ENCODE data around the gene KRT2.
A peak's percentile ranks its signal among the peaks of the same experiment; 100 is the strongest.
"Not testable (repeated sequence)": the region's sequence is repeated elsewhere in the genome, so short reads cannot be mapped to it uniquely, and the experiment has no call there.

Gene KRT2

DNA sequence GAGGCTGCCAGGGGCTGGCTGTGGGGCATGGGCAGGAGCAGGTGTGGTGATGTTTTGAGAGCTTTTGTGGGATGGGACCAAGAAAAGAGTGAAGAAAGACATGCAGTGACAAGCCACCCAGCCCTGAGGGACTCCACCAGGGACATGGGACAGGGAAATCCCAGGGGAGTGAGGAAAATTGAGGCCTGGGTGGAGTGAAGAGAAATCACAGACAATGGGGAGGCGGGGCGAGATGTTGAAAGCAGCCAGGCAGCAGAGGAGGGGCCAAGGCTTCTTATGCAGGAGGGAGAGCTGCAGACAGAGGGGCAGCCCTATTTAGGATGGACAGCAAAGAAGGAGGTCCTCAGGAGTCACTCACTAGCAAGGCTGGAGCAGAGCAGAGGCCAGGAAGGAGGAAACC lies 32.4 kb upstream of the KRT2 start:
- no peak for DNase-seq (ENCODE audit: low read depth in 2 of 2)

GRCh38 chr12:52683575-52684300 lies 31.7 kb upstream of the KRT2 start:
- DNase-seq (ENCODE audit: low read depth in 2 of 2) = no peak

DNA sequence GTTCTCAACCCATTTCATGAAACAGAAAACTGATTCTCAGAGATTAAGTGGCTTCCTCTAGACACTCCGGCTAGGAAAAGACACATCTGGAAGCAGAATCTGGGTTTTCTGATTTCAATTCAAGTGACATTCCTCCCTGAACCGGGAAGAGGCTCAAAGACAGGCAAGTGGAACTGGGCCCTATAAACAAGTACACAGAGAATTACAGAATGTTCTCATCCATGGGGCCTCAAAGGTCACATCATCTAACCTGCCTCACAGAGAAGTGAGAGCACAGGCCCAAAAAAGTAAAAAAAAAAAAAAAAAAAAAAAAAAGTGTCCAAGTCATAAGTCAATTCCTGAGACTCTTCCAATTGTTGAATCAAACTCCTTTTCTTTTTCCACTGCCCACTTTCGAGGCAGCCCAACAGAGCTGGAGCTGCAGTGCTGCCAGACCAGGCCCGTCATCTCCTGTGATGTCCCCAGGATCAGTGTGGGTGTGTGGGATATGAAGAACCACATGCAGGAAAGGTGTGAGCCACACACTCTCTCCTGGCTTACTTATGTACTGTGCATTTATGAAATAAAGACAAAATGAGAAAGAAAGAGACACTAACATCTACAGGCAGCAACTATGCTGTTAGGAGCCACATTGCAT lies 31.0 kb upstream of the KRT2 start:
- no peak for DNase-seq (ENCODE audit: low read depth in 2 of 2)

DNA sequence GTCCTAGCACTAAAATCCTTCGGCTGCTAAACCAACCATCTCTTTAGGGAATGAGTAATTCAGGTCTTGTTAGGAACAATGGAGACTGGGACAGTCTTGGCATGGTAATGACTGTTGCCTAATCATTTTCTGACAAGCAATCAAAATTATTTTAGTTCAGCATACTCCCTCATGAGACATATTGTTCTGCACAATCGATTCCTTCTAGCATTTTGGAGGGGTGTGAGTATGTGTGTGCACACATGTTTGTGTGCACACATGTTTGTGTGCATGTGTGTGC lies 30.3 kb upstream of the KRT2 start:
- no peak for DNase-seq (ENCODE audit: low read depth in 2 of 2)

DNA sequence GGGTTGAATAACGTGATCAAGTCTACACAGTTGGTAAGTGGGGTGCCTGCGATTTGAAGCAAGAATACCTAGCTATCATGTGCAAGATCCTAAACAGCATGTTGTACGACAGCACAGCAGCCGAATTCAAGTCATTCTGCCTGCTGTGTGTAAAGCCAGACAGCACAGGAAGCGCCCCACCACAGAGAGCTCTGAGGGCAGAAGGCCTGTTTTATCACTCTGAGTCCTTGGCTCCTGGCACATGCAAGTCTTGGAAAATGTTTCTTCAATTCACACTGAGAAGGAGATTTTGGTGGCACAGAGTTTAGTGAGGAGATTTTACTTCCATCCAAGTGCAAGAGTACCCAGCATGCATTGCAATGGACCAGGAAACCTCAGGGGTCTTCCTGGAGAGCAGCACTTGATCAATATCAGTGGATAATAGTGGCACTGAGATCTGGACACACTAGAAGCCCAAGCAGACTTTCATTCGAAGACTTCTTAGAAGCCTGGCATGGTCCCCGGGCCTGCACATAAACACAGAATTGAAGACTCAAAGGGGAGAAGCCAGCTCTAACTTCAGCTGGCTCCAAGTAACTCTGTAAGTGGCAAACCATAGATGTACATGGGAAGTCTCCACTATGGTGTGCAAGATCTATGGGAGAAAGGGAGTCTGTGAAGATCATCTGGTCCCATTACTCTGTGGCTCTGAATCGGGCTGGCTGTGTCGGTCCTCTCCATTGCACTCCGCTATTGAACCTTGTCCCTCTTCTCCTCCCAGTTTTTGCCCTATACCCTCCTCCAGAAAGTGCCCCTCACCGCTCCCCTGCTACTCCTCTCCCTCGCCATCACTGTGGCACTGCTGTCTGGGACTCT lies 29.7 kb upstream of the KRT2 start:
- DNase-seq (ENCODE audit: low read depth in 2 of 2) = peak in 1 of 2 donors; percentile 4

DNA sequence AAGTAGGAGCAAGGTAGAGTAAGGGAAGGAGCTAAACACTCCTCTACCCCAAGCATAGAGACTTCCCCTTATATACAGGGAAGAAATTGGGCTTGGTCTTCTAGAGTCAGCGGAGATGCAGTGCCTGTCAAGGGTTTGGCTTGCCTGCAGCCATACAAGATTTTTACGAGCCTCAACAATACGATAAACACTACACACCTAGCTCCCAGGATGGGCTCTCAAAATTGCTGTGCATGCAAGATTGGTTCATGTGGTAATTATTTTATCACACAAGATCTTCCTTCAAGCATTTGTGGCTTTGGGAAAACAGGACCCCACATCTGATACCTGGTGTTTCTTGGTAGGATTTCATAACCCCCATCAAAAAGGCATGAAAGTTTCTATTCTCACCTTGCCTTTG lies 28.4 kb upstream of the KRT2 start, which contains the start of gene KRT1:
Gene KRT1, minus strand, starts transcription at position 45 of the 400 bp plus-strand sequence. CDS start 59 bp downstream, outside the sequence.
- no peak for DNase-seq (ENCODE audit: low read depth in 2 of 2)

GRCh38 chr12:52679875-52680274 lies 27.9 kb upstream of the KRT2 start:
- no peak for DNase-seq (ENCODE audit: low read depth in 2 of 2)

GRCh38 chr12:52677671-52678070 lies 25.7 kb upstream of the KRT2 start:
- DNase-seq (ENCODE audit: low read depth in 2 of 2) = no peak

DNA sequence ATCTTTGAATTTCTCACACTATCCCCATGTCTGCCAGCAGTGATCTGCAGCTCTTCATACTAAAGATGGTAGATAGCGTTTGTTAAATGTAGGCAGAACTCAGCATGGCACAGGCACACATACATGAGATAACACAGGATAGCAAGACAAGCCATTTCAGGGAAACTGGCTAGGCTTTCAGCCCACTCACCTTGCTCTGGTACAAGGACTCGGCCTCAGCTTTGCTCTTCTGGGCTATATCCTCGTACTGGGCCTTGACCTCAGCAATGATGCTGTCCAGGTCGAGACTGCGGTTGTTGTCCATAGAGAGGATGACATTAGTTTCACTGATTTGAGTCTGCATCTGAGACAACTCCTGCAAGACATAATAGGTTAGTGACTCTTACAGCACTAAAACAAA lies 25.1 kb upstream of the KRT2 start:
- DNase-seq (ENCODE audit: low read depth in 2 of 2) = no peak

- no peak for DNase-seq (ENCODE audit: low read depth in 2 of 2)
Observed at GRCh38 chr12:52676163-52676562, 24.2 kb upstream of the KRT2 start.

DNA sequence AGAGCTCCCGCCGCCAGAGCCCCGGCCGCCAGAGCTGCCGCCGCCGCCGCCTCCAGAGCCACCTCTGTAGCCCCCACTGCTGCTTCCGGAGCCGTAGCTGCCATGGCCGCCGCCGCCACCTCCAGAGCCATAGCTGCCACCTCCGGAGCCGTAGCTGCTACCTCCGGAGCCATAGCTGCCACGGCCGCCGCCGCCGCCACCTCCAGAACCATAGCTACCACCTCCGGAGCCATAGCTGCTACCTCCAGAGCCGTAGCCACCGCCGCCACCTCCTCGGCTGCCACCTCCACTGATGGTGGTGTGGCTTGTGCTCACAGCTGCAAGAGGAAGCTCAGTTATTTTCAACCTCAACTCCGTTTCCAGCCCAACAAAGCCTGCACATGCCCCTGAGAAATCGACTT lies 23.3 kb upstream of the KRT2 start:
- DNase-seq (ENCODE audit: low read depth in 2 of 2) = no peak

- DNase-seq (ENCODE audit: low read depth in 2 of 2) = no peak
Observed at GRCh38 chr12:52674433-52674775, 22.4 kb upstream of the KRT2 start.

DNA sequence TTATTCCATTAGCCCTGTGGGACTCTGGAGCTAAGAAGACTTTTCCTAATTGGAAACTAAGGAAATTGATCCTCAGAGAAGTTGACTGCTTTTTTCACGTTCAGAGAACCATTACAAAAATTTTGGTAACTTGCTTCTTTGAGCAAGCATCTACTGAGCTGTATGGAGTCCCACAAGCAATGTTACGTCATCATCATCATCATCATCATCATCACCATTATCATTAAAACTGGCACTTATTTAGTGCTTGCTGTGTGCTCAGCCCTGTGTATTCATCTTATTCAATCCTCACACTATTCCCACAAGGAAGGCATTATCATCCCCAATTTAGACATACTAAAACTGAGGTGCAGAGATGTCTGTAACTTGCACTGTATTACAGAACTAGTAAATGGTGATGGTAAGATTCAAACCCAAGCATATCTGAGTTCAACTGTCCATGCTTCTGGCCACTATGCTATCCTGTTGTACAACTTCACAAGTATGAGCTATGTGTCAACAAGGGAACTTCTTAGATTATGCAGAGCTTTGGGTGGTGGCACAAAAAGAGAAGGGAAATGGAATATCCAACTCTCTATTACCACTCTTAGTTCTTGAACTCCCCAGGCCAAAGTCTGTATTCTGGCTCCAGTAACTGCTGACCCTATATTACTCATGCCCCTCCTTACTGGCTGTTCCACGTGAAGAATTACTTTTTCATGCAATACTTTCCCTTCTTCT lies 21.9 kb upstream of the KRT2 start:
- DNase-seq (ENCODE audit: low read depth in 2 of 2) = no peak

DNA sequence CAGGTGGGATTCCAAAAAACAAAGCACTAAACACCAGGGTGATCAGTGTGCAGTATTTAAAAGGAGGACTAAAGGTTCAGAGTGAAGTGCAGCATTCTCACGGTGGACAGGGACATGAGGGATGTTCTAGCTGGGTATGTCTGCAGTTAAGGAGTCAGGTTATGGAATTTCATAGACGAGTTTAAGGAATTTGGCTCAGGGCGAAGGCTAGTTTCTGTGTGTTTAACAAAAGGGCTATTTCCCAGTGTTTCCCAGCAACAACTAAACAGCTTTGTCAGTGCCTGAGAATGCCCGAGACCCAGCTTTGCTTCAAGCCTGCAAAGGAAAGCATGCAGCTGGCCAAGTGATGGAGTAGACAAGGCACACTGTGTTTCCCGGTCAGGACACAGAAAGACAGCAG lies 21.2 kb upstream of the KRT2 start:
- DNase-seq (ENCODE audit: low read depth in 2 of 2) = no peak

DNA sequence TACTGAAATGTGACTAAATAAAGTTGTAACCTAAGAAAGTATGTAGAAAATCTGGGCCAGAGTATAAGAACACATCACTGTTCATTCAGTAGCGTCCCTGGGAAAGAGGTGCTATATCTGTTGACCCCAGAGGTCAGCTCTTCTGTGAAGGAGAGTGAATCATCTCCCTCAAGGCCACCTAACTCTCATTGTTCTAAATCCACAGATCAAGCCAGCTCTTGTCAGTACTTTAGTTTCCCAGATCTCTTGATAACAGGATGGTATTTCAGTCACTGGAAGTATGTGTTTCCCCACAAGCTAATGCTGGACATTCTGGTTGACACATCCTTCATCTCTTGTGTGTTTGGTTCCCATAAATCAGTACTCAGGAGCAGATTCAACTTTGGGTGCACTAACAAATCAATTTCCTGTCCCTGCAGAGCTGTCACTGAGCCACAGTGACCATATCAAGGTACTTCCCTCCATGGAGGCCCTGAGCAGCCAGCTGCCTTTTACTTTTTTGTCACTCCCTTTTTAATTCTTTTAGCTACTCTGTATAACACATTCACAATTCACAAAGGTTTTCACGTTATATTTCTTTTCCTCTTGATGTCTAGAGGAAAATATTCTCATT lies 20.4 kb upstream of the KRT2 start:
- no peak for DNase-seq (ENCODE audit: low read depth in 2 of 2)

DNA sequence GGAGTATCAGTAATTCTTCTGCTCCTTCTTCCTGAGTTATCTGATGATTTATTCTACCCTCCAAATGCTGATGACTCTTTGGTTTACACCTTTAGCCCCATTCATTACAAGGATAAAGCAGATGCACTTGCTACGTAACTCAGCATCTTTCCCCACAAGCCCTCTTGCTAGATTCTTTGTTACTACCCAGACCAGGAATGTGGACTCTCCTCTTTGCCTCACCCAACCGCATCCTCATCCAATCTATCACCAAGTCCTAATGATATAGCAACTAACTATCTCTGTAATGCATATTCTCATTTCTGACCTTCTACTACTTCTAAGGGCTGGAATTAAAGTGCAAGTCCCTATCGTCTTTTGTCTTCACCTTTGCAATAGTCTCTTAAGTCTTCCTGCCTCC lies 18.9 kb upstream of the KRT2 start:
- DNase-seq (ENCODE audit: low read depth in 2 of 2) = no peak

DNA sequence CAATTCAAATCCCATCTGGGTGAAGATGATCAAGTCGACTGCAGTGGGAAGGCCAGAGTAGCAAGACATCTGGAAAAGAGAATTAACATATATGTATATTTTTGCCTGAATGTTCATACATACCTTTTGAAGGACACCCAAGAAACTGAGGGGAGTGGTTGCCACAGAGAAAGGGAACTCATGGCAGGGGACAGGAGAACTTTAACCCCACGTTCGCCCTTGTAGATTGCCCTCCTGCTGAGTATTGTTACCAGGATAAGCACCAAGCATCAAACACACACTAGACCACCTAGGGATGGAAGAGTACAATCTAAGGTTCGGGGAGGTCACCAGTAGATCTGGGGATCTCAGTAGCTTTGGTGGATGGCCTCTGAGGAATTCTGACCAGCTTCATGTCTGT lies 18.5 kb upstream of the KRT2 start:
- DNase-seq (ENCODE audit: low read depth in 2 of 2) = no peak

DNA sequence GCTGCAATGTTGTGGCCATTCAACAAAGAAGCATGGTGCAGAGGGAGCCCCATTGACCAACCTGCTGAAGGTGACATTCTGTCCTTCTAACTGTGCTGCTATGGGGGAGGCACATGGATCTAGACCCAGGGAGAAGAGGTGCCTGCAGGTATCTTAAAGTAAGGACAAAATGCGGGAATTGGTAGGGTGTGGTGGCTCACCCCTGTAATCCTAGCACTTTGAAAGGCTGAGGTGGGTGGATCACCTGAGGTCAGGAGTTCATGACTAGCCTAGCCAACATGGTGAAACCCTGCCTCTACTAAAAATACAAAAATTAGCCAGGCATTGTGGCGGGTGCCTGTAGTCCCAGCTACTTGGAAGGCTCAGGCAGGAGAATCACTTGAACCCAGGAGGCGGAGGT lies 17.9 kb upstream of the KRT2 start:
- DNase-seq (ENCODE audit: low read depth in 2 of 2) = not testable (repeated sequence)

GRCh38 chr12:52669426-52669825 lies 17.4 kb upstream of the KRT2 start:
- no peak for DNase-seq (ENCODE audit: low read depth in 2 of 2)

GRCh38 chr12:52667931-52668330 lies 15.9 kb upstream of the KRT2 start:
- DNase-seq (ENCODE audit: low read depth in 2 of 2) = no peak

- DNase-seq (ENCODE audit: low read depth in 2 of 2) = no peak
Observed at GRCh38 chr12:52667509-52667908, 15.5 kb upstream of the KRT2 start.

DNA sequence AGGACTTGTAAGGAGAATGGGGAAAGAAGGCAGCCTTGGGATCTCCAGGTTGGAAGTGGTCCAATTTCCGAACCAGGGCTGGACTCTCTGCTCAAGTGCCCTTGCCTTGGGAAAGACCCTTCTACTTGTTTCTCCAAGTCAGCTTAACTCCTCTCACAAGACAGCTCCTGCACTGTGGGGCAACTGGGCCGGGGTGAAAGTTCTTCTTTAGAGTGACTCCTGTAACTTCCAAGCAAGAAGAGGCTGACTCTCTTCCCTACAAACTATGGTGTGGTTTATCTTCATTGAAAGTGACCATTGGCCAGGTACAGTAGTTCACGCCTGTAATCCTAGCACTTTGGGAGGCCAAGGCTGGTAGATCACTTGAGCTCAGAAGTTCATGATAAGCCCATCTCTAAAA lies 14.5 kb upstream of the KRT2 start:
- DNase-seq (ENCODE audit: low read depth in 2 of 2) = no peak
